HG03565 (cell line): Measurements from ENCODE around the gene ZSCAN20.

Experiments used
- ATAC-seq: cut with Tn5 transposase; IDR thresholded peaks from one replicate; pipeline ENCODE4 v1.9.1; 2021; ENCODE audit warnings: mild to moderate bottlenecking, moderate library complexity; ENCODE audit not compliant: unreplicated experiment

The ZSCAN20 gene

DNA sequence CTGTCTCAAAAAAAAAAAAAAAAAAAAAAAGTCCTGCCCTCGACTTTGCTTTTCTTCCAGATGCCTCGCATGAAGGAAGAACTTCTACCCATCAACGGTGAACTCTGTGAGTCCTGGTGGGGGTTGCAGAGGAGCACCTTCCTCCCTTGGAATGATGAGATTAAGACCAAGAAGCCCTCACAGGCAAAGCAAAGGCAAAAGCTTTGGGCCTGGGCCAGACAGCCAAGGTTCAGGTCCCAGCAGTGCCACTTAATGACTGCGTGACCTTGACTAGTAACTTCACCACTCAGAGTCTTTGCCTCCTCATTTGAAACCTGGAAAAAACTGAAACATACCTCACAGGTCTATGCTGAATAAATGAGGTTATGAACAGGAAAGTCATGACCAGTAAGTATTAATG lies 55.5 kb downstream of the ZSCAN20 start:
- no peak for ATAC-seq

- ATAC-seq, result no peak
Measured at GRCh38 chr1:33529957-33530356, 57.5 kb downstream of the ZSCAN20 start.

DNA sequence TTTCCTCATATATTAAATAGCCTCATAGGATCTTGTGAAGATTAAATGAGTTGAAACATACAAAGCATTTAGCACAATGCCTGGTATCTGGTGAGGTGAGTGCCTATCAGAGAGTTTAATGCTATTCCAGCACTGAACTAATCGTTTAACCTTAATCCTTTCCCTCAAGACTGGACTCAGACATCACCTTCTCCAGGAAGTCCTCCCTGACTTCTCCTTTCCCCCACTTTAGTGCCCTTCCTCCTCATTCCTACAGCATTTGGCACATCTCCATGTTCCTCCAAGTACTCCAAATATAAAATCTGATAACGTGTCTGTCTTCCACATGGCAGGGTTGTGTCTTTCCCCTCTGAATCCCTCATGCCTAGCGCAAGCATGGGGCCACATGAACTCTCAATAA lies 59.8 kb downstream of the ZSCAN20 start:
- no peak for ATAC-seq

GRCh38 chr1:33532936-33533335 lies 60.5 kb downstream of the ZSCAN20 start:
- no peak for ATAC-seq

DNA sequence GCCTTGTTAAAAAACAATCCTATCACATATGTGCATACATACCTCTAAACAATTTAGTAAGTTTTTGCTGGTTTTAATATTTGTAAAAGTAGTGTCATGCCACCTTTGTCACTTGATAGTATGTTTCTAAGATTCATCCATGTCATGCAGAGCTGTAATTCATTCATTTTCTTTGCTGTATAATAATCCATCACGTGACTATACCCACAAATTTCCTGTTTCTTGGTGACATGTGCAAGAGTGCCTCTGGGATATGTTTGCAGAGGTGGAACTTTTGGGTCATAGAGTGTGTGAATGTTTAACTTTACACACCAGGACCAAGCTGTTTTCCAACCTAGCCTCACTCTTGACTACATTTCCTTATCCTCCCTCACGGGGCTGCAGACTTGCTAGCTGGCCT lies 62.9 kb downstream of the ZSCAN20 start:
- no peak for ATAC-seq

- no peak for ATAC-seq
Measured at GRCh38 chr1:33537885-33538284, 65.4 kb downstream of the ZSCAN20 start.

DNA sequence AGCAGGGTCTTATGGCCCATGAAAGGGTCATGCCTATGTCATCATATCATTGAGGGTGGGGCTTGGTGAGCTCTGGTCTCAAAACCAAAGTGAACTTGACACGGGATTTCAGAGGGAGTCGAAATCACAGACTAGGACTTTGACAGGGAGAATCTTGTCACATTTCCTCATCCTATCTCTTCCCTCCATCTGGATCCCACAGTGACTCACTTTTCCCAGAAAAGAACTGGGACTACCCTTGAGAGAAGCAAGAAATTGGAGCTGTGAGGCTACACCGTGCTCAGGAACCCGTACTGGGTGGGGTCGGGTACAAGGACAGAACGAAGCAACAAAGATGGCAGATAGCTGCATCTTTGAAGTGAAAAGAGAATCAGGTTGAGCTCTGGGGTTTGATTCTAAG lies 69.5 kb downstream of the ZSCAN20 start:
- ATAC-seq, result no peak
